K562 (cell line): ENCODE data around the gene ORAI2. TPM values are rescaled to one million over a fixed set of nuclear protein-coding genes. Genes with fewer than 3 reads are reported as not detected.

Source experiments
- ATAC-seq: fragments of 200-7000 bp; cut with Tn5 transposase; 3 replicates; pipeline ENCODE4 v1.9.1; 2020; ENCODE audit warnings: moderate library complexity
- BruUV-seq: library from RNA; stranded (reverse); fragments of 400-500 nt; replicated peaks from 2 replicates; lab custom pipeline; 2021; lab: Mats Ljungman, UMichigan
- CTCF ChIA-PET: fragments of 300-600 bp; formaldehyde crosslinking; extraction: SDS; loops from one replicate; lab custom pipeline; 2021; ENCODE audit warnings: low intra/inter-chr PET ratio; lab: Yijun Ruan, JAX
- POLR2A ChIA-PET: fragments of 300-600, 350-650 bp; sonication (Branson Sonifier 250); formaldehyde crosslinking; extraction: SDS; loops from one replicate; lab custom pipeline; 2021; ENCODE audit warnings: antibody characterized with exemption, inconsistent platforms; lab: Yijun Ruan, JAX
- DNase-seq, 4 experiments: peaks; one replicate each; pipeline versions ENCODE4 v3.0.0 to v3.0.0-alpha.2; 2011 to 2018; ENCODE audit warnings: low spot score in 3 of 4, mixed read lengths in 3 of 4; ENCODE audit errors: extremely low read depth in 1 of 4
- FAIRE-seq: peaks from 2 replicates; lab custom pipeline; 2011; peaks lifted over from hg19 to GRCh38; lab: Jason Lieb, UNC
- H2AFZ ChIP-seq: 2 replicates; pipeline ENCODE4 v1.6.0; 2011; ENCODE audit warnings: low read depth, low read length, control low read depth, inconsistent platforms
- H3K27ac ChIP-seq: fragments of 200-600 bp; 3 replicates; pipeline ENCODE4 v1.8.0; 2011; ENCODE audit warnings: low read depth, mild to moderate bottlenecking, control low read depth, inconsistent platforms, low read length, moderate library complexity, mixed read lengths; ENCODE audit errors: extremely low read depth
- H3K27me3 ChIP-seq, 2 experiments: fragments of 300-600 bp in 1 of 2; 2 replicates in 1 of 2; 3 replicates in 1 of 2; pipeline versions ENCODE4 v1.6.0 to v1.8.0; 2011; ENCODE audit warnings: inconsistent platforms in 2 of 2, low read length in 2 of 2, mild to moderate bottlenecking in 1 of 2, mixed read lengths in 1 of 2, moderate library complexity in 1 of 2; ENCODE audit not compliant: control insufficient read depth in 2 of 2, insufficient read depth in 2 of 2
- H3K36me3 ChIP-seq: fragments of 300-600 bp; 3 replicates; pipeline ENCODE4 v1.8.0; 2011; ENCODE audit warnings: mild to moderate bottlenecking, low read length, inconsistent platforms; ENCODE audit not compliant: control insufficient read depth, insufficient read depth
- H3K4me1 ChIP-seq, 2 experiments: fragments of 200-600 bp in 1 of 2; replicated peaks in 1 of 2; 2 replicates in 1 of 2; 3 replicates in 1 of 2; pipeline versions ENCODE4 v1.5.1 to v1.8.0; 2011; ENCODE audit warnings: inconsistent platforms in 2 of 2, low read length in 2 of 2, mild to moderate bottlenecking in 1 of 2, mixed read lengths in 1 of 2, moderate library complexity in 1 of 2; ENCODE audit not compliant: control insufficient read depth in 2 of 2, insufficient read depth in 2 of 2
- H3K4me2 ChIP-seq: 2 replicates; pipeline ENCODE4 v1.6.1; 2011; ENCODE audit warnings: low read length, control low read depth, inconsistent platforms, mixed read lengths; ENCODE audit not compliant: insufficient read depth
- H3K4me3 ChIP-seq: fragments of 200-600 bp; sonication (generic), shearing (Covaris generic); 2 replicates; pipeline ENCODE4 v1.5.1; 2016; ENCODE audit warnings: control low read depth, inconsistent platforms
- H3K79me2 ChIP-seq: fragments of 200-600 bp; 3 replicates; pipeline ENCODE4 v1.8.0; 2011; ENCODE audit warnings: low read length, inconsistent platforms; ENCODE audit not compliant: control insufficient read depth, insufficient read depth
- H3K9ac ChIP-seq, 2 experiments: 2 replicates each; pipeline versions ENCODE4 v1.6.0 to v1.6.1; 2011; ENCODE audit warnings: low read depth in 2 of 2, low read length in 2 of 2, control low read depth in 1 of 2, inconsistent platforms in 1 of 2, mild to moderate bottlenecking in 1 of 2, mixed read lengths in 1 of 2; ENCODE audit not compliant: insufficient read depth in 1 of 2
- H3K9me1 ChIP-seq: one replicate; pipeline ENCODE4 v1.6.0; 2011; ENCODE audit warnings: inconsistent platforms, mild to moderate bottlenecking, low read length, moderate library complexity; ENCODE audit not compliant: control insufficient read depth, insufficient read depth
- H3K9me3 ChIP-seq: replicated peaks from 2 replicates; pipeline ENCODE4 v1.5.1; 2011; ENCODE audit warnings: low read depth, low read length, inconsistent platforms; ENCODE audit not compliant: control insufficient read depth, insufficient read depth
- H4K20me1 ChIP-seq: replicated peaks from 2 replicates; pipeline ENCODE4 v1.6.1; 2011; ENCODE audit warnings: low read length, inconsistent platforms, mixed read lengths; ENCODE audit not compliant: control insufficient read depth, insufficient read depth
- DACH1 ChIP-seq: fragments of 450-650 bp; IDR thresholded peaks from 2 replicates; pipeline ENCODE4 v1.6.1; 2018; ENCODE audit not compliant: partially characterized antibody
- MYC ChIP-seq, 2 experiments: fragments of 250-450 bp in 1 of 2; sonication (Bioruptor Pico) in 1 of 2; IDR thresholded peaks; 2 replicates each; pipeline versions ENCODE4 v1.5.1 to v1.6.1; 2012 to 2021; ENCODE audit warnings: low read depth in 2 of 2, borderline replicate concordance in 1 of 2, improper control_type of control experiment in 1 of 2, low read length in 1 of 2, mild to moderate bottlenecking in 1 of 2, moderate library complexity in 1 of 2
- PCBP1 ChIP-seq: fragments of 200-400 bp; formaldehyde crosslinking; IDR thresholded peaks from 2 replicates; pipeline ENCODE4 v1.6.1; 2018; ENCODE audit warnings: mild to moderate bottlenecking, low read depth, low read length; ENCODE audit not compliant: poor library complexity, severe bottlenecking
- RBM17 ChIP-seq: fragments of 200-400 bp; formaldehyde crosslinking; IDR thresholded peaks from 2 replicates; pipeline ENCODE4 v1.6.1; 2017; ENCODE audit warnings: low read depth, mild to moderate bottlenecking, low read length, borderline replicate concordance
- TCF7 ChIP-seq: sonication (generic); IDR thresholded peaks from 2 replicates; pipeline ENCODE4 v1.6.1; 2016; ENCODE audit warnings: antibody characterized with exemption, borderline replicate concordance
- WHSC1 ChIP-seq: IDR thresholded peaks from one replicate; pipeline ENCODE4 v1.6.1; 2012; ENCODE audit warnings: low read length, control low read depth, inconsistent platforms
- ZNF436 ChIP-seq: fragments of 250-450, 450-650 bp; sonication (Bioruptor Pico); formaldehyde crosslinking; IDR thresholded peaks from 2 replicates; pipeline ENCODE4 v1.7.0; 2020; ENCODE audit warnings: mild to moderate bottlenecking
- whole genome bisulfite sequencing: fragments of 100-300 bp; shearing (Covaris generic); methylation state at CpG from one replicate; pipeline ENCODE4 v1.1.6; 2016; ENCODE audit warnings: low coverage, mixed read lengths; ENCODE audit not compliant: insufficient coverage; ENCODE audit errors: missing lambda C conversion rate; 5-methylcytosine and 5-hydroxymethylcytosine counted together
- in situ Hi-C: fragments of 300-500 bp; cut with MboI; formaldehyde crosslinking; loops from 4 replicates; pipeline ENCODE4 v1.15.0; 2018; ENCODE audit warnings: inconsistent platforms, mixed read lengths
- intact Hi-C: fragments of 100-400 bp; cut with micrococcal nuclease; formaldehyde crosslinking; loops from 2 replicates; pipeline ENCODE4 v1.14.2; 2022
- polyA plus RNA-seq, 8 experiments: library from polyadenylated mRNA; depleted of rRNA in 4 of 8; stranded (reverse) in 5 of 8; unstranded in 3 of 8; fragments of >200 nt; fragmentation: Nextera tagmentation in 2 of 8; fragmentation: Illumina TruSeq in 1 of 8; extraction: Ambion mirVana in 2 of 8; extraction: Trizol in 1 of 8; gene quantifications; 2 replicates each; pipeline versions ENCODE4 v1.2.1 to v1.2.3, GENCODE V29; 2011 to 2014; ENCODE audit warnings: inconsistent platforms in 1 of 8, missing spikeins in 1 of 8
- total RNA-seq, 7 experiments: library from RNA; depleted of rRNA in 6 of 7; stranded (reverse); fragments of >200 nt in 6 of 7; fragmentation: Illumina TruSeq in 2 of 7; extraction: Trizol in 2 of 7; gene quantifications; 2 replicates each; pipeline versions ENCODE4 v1.2.1 to v1.2.3, GENCODE V29; 2011 to 2021; ENCODE audit warnings: low replicate concordance in 1 of 7
- TF ChIP-seq, protein P1 (sequence below): sonication (generic); formaldehyde crosslinking; IDR thresholded peaks from 2 replicates; pipeline ENCODE4 v1.9.0; 2022; ENCODE audit warnings: mild to moderate bottlenecking, missing genetic modification reagents
- TF ChIP-seq, protein P2 (sequence below): fragments of 250-450 bp; sonication (Bioruptor Pico); IDR thresholded peaks from 2 replicates; pipeline ENCODE4 v1.5.0; 2020; ENCODE audit warnings: mild to moderate bottlenecking

ORAI2 gene
- total and polyA plus RNA-seq, 9 of the 15 experiments (the other 6 are each of a cell fraction or from before 2014, with no cell fraction given) = 1.1 to 27.7 (median 9.2) TPM

DNA sequence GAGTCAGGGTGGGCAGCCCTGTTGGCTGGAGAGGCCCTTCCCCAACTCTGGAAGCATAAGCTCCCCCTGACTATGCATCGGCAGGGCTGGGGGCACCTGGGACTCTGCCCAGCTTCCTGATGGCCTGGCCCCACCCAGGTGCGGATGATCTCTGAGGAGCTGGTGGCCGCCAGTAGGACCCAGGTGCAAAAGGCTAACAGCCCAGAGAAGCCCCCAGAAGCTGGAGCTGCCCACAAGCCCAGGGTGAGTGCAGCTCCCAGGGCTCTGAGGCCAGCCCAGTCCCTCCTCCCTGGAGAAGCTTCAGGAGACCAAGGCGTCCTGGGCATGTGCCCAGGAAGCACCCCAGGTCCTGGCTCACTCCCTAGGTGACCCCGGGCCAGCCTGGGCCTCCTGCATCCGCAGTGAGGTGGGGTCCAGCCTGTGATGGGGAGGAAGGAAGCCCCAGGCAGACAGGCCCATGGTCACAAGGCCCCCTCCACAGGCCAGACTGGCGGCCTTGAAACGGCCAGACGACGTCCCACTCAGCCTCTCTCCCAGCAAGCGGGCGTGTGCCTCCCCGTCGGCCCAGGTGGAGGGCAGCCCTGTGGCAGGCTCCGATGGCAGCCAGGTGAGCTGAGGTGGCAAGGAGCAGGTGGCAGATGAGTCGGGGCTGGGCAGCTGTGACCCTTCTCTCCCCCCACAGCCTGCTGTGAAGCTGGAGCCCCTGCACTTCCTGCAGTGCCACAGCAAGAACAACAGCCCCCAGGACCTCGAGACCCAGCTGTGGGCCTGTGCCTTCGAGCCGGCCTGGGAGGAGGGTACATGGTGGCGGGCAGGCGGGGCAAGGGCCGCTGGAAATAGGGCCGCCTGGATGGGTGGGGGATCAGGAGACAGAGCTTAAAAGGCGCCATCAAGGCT is 34.5 kb downstream of the ORAI2 start:
- BruUV-seq = no TSS peak
- H4K20me1 ChIP-seq = peaks cover 3% of the 10 kb centered on the region; the same call in 1 of the 2 replicates

More for the DNA sequence above, 34.5 kb downstream of the ORAI2 start:
- Histone ChIP-seq H3K9me1 (peaks cover 5% of the 10 kb centered on the region), H3K27ac (no peak overlapping the region), H3K36me3 (peaks cover 61% of the 10 kb centered on the region; the same call in 2 of the 3 replicates), H3K27me3 (no peaks in the 10 kb centered on the region), H3K79me2 (peaks cover 31% of the 10 kb centered on the region), H2AFZ (no peak overlapping the region), H3K9me3 (no peaks in the 10 kb centered on the region), H3K4me2 (no peak overlapping the region), H3K4me3 (no peak overlapping the region), H3K4me1 (peaks cover 11 to 72% of the 10 kb centered on the region in 2 experiments; a peak in 3 of 5 replicates), H3K9ac (peak overlapping the region in 1 of 2 experiments; percentile 43; a peak in 1 of 4 replicates)
- TF ChIP-seq PCBP1 = peak; percentile 33
- TF ChIP-seq, protein P1, sequence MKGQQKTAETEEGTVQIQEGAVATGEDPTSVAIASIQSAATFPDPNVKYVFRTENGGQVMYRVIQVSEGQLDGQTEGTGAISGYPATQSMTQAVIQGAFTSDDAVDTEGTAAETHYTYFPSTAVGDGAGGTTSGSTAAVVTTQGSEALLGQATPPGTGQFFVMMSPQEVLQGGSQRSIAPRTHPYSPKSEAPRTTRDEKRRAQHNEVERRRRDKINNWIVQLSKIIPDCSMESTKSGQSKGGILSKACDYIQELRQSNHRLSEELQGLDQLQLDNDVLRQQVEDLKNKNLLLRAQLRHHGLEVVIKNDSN = no peak
- TF ChIP-seq MYC (IDR thresholded peaks at IDR 0.05; ENCODE audit: low read depth, low read length) = no peak
- TF ChIP-seq MYC (CRISPR knock-in tag; IDR thresholded peaks at IDR 0.05; ENCODE audit: borderline replicate concordance, low read depth) = no peak
- no peak for TF ChIP-seq WHSC1
- no peak for TF ChIP-seq DACH1
- no peak for TF ChIP-seq RBM17
- TF ChIP-seq ZNF436 (CRISPR knock-in tag) = no peak
- TF ChIP-seq, protein P2, sequence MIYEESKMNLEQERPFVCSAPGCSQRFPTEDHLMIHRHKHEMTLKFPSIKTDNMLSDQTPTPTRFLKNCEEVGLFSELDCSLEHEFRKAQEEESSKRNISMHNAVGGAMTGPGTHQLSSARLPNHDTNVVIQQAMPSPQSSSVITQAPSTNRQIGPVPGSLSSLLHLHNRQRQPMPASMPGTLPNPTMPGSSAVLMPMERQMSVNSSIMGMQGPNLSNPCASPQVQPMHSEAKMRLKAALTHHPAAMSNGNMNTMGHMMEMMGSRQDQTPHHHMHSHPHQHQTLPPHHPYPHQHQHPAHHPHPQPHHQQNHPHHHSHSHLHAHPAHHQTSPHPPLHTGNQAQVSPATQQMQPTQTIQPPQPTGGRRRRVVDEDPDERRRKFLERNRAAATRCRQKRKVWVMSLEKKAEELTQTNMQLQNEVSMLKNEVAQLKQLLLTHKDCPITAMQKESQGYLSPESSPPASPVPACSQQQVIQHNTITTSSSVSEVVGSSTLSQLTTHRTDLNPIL = no peak
- TF ChIP-seq TCF7 = no peak
- in situ Hi-C loops (loop anchor here (25.0 kb wide), 2 partner anchors 94 to 194 kb away; partner anchors contain the start of genes POLR2J2, POLR2J3, SPDYE2 and SPDYE2B), intact Hi-C loops (no loop called here)
- POLR2A ChIA-PET = interaction anchor here (0.6 to 0.7 kb wide), 2 partner anchors 31 to 76 kb away, joined by 3 to 4 read pairs; no protein-coding TSS in a partner anchor
- WGBS = 83% methylated on average over 21 of the region's 24 CpGs
- CTCF ChIA-PET = no interaction called here
- FAIRE-seq = no peak
- ATAC-seq = no peak
- DNase-seq = no peak
